H1 (cell line): ENCODE measurements around the gene SLC6A19.

ENCODE experiments used
- ASH2L ChIP-seq: fragments of 200-600, 300-600 bp; sonication (generic); IDR thresholded peaks from one replicate; pipeline ENCODE4 v1.7.1; 2017; ENCODE audit warnings: low read length
- CTCF ChIP-seq, 3 experiments: IDR thresholded peaks; 1 replicate in 2 of 3; 2 replicates in 1 of 3; pipeline versions ENCODE4 v1.5.1 to v1.6.1; 2011; ENCODE audit warnings: low read length in 3 of 3, mild to moderate bottlenecking in 3 of 3, inconsistent platforms in 2 of 3, low read depth in 1 of 3, moderate library complexity in 1 of 3; ENCODE audit not compliant: insufficient read depth in 1 of 3; ENCODE audit errors: control extremely low read depth in 1 of 3
- JUN ChIP-seq: IDR thresholded peaks from 2 replicates; pipeline ENCODE4 v1.6.1; 2011; ENCODE audit warnings: low read depth, mild to moderate bottlenecking, improper control_type of control experiment, low read length
- JUND ChIP-seq: IDR thresholded peaks from 2 replicates; pipeline ENCODE4 v1.6.1; 2011; ENCODE audit warnings: mild to moderate bottlenecking, improper control_type of control experiment, low read length
- KDM1A ChIP-seq: fragments of 200-600, 300-600 bp; sonication (generic); IDR thresholded peaks from 2 replicates; pipeline ENCODE4 v1.7.1; 2016; ENCODE audit warnings: mild to moderate bottlenecking, low read length, borderline replicate concordance
- KDM5A ChIP-seq: fragments of 200-600 bp; IDR thresholded peaks from 2 replicates; pipeline ENCODE4 v1.7.1; 2012; ENCODE audit warnings: mild to moderate bottlenecking, low read length, inconsistent platforms, mixed read lengths
- MAFK ChIP-seq: IDR thresholded peaks from 2 replicates; pipeline ENCODE4 v1.6.1; 2012; ENCODE audit warnings: low read depth, mild to moderate bottlenecking, improper control_type of control experiment, low read length
- POLR2A ChIP-seq, 2 experiments: IDR thresholded peaks; 1 replicate in 1 of 2; 2 replicates in 1 of 2; pipeline ENCODE4 v1.6.1; 2011; ENCODE audit warnings: low read depth in 2 of 2, low read length in 2 of 2, mild to moderate bottlenecking in 2 of 2; ENCODE audit errors: control extremely low read depth in 1 of 2
- RXRA ChIP-seq: IDR thresholded peaks from 2 replicates; pipeline ENCODE4 v1.6.1; 2011; ENCODE audit warnings: low read depth, mild to moderate bottlenecking, low read length, moderate library complexity; ENCODE audit not compliant: insufficient read depth
- TAF1 ChIP-seq: IDR thresholded peaks from 2 replicates; pipeline ENCODE4 v1.6.1; 2011; ENCODE audit warnings: mild to moderate bottlenecking, low read depth, low read length
- USF2 ChIP-seq: IDR thresholded peaks from 2 replicates; pipeline ENCODE4 v1.6.1; 2011; ENCODE audit warnings: low read length, improper control_type of control experiment
- ZNF274 ChIP-seq: IDR thresholded peaks from 2 replicates; pipeline ENCODE4 v1.7.0; 2012; ENCODE audit warnings: low read length, borderline replicate concordance; ENCODE audit errors: extremely low read depth

DNA sequence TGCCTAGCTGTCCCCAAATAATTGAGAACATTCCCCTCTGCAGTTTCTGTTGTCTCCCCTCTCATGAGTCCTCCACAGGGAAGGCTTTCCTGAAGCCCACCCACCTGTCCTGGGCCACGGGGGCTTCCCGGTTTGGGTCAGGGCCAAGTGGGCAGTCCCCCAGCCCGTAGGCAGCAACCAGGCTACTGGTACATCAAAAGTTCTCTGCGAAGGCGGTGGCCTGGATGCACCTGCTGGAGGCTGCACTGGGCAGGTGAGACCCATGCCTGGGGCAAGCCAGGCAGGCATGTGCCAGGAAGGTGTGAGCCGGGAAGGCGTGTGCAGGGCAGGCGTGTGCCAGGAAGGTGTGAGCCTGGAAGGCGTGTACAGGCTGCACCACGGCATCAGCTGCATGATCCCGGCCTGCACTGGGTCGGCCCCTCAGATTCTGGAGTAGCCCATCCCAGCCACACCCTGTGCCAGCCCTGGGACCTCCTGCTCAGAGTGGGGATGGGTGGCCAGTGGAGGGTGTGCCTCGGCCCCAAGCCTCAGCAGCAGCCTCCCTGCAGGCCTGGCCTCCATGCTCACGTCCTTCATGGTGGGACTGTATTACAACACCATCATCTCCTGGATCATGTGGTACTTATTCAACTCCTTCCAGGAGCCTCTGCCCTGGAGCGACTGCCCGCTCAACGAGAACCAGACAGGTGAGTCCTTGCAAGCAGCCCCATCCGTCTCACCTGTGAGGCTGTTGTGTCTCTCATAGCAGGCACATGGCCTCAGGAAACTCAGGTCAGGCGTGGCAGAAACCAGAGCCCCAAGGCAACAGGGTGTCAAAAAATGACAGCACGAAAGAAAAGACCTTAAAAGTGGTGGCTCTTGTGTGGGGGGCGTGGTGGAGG, 8.7 kb downstream of the SLC6A19 start:
- TF ChIP-seq CTCF (IDR thresholded peaks at IDR 0.05; ENCODE audit: control extremely low read depth in 1 of 3, insufficient read depth in 1 of 3, low read depth in 1 of 3, low read length in 3 of 3) (no peak), TAF1 (no peak), POLR2A (IDR thresholded peaks at IDR 0.05; ENCODE audit: control extremely low read depth in 1 of 2, low read depth in 2 of 2, low read length in 2 of 2) (no peak), RXRA (no peak), JUN (no peak), KDM1A (no peak), ASH2L (no peak), ZNF274 (no peak), JUND (no peak), USF2 (no peak), KDM5A (no peak), MAFK (no peak)
